A549 (cell line): ENCODE data around the gene BEND7. TPM values are rescaled to one million over a fixed set of nuclear protein-coding genes. Genes with fewer than 3 reads are reported as not detected.

Source experiments
- ATAC-seq, 2 experiments: fragments of 200-7000 bp in 1 of 2; fragments of >200 bp in 1 of 2; cut with Nextera tagmentation in 1 of 2; cut with Tn5 transposase in 1 of 2; 3 replicates each; pipeline versions ENCODE4 v1.8.0 to v1.9.1; 2018 to 2020; ENCODE audit warnings: mild to moderate bottlenecking in 1 of 2, moderate library complexity in 1 of 2
- CTCF ChIA-PET: fragments of 300-600 bp; sonication (Branson Sonifier 250); formaldehyde crosslinking; extraction: SDS; loops from one replicate; lab custom pipeline; 2021; ENCODE audit warnings: antibody characterized with exemption, inconsistent platforms; lab: Yijun Ruan, JAX
- POLR2A ChIA-PET: fragments of 350-600 bp; formaldehyde crosslinking; extraction: SDS; loops from one replicate; lab custom pipeline; 2021; ENCODE audit warnings: antibody characterized with exemption, inconsistent platforms; lab: Yijun Ruan, JAX
- DNase-seq, 2 experiments: peaks; one replicate each; pipeline versions ENCODE4 v3.0.0 to v3.0.0-alpha.2; 2011 to 2016; ENCODE audit warnings: low read depth in 1 of 2, low spot score in 1 of 2
- FAIRE-seq: peaks from 2 replicates; lab custom pipeline; 2011; peaks lifted over from hg19 to GRCh38; lab: Jason Lieb, UNC
- H3K27ac ChIP-seq, 2 experiments: fragments of >200 bp; sonication (Bioruptor Twin); formaldehyde crosslinking; 3 replicates each; pipeline ENCODE4 v1.5.1; 2016 to 2017
- H3K4me1 ChIP-seq: fragments of >200 bp; sonication (Bioruptor Twin); formaldehyde crosslinking; 3 replicates; pipeline ENCODE4 v1.6.1; 2016
- H3K4me2 ChIP-seq: fragments of >200 bp; sonication (Bioruptor Twin); formaldehyde crosslinking; 3 replicates; pipeline ENCODE4 v1.6.1; 2016
- H3K4me3 ChIP-seq: fragments of >200 bp; sonication (Bioruptor Twin); formaldehyde crosslinking; 3 replicates; pipeline ENCODE4 v1.5.1; 2016
- H3K9me3 ChIP-seq: fragments of >200 bp; sonication (Bioruptor Twin); formaldehyde crosslinking; 3 replicates; pipeline ENCODE4 v1.6.1; 2016
- CBX2 ChIP-seq: fragments of 200-600 bp; sonication (generic); IDR thresholded peaks from 2 replicates; pipeline ENCODE4 v1.6.1; 2016; ENCODE audit warnings: low read depth, mild to moderate bottlenecking, borderline replicate concordance
- CHD4 ChIP-seq: fragments of 200-600 bp; sonication (generic); IDR thresholded peaks from 2 replicates; pipeline ENCODE4 v1.6.1; 2016; ENCODE audit warnings: antibody characterized with exemption, mild to moderate bottlenecking, borderline replicate concordance
- EHMT2 ChIP-seq: fragments of 200-600 bp; sonication (generic); IDR thresholded peaks from 2 replicates; pipeline ENCODE4 v1.6.1; 2016; ENCODE audit warnings: antibody characterized with exemption, low read depth, mild to moderate bottlenecking, moderate library complexity
- MAFK ChIP-seq: fragments of 450-650 bp; IDR thresholded peaks from 2 replicates; pipeline ENCODE4 v1.6.1; 2014; ENCODE audit not compliant: partially characterized antibody
- NFE2L2 ChIP-seq: fragments of 150-350 bp; conservative IDR thresholded peaks from 2 replicates; pipeline ENCODE4 v1.6.1; 2014; ENCODE audit warnings: low read length
- RCOR1 ChIP-seq: fragments of 150-350 bp; IDR thresholded peaks from 2 replicates; pipeline ENCODE4 v1.6.1; 2014; ENCODE audit warnings: antibody characterized with exemption, low read length, low read depth
- SMC3 ChIP-seq: fragments of >200 bp; sonication (Bioruptor Twin); formaldehyde crosslinking; IDR thresholded peaks from 3 replicates; pipeline ENCODE4 v1.6.1; 2018; ENCODE audit warnings: inconsistent platforms
- TFCP2L1 ChIP-seq: fragments of 250-450 bp; sonication (Bioruptor Pico); IDR thresholded peaks from 2 replicates; pipeline ENCODE4 v1.5.0; 2021; ENCODE audit warnings: mild to moderate bottlenecking
- TP53 ChIP-seq: fragments of 250-450 bp; sonication (Bioruptor Pico); IDR thresholded peaks from 2 replicates; pipeline ENCODE4 v1.5.0; 2021; ENCODE audit warnings: mild to moderate bottlenecking, moderate library complexity
- ZFP36 ChIP-seq: fragments of 450-650 bp; IDR thresholded peaks from 2 replicates; pipeline ENCODE4 v1.6.1; 2014; ENCODE audit warnings: borderline replicate concordance; ENCODE audit not compliant: partially characterized antibody
- ZNF302 ChIP-seq: fragments of 250-450 bp; sonication (Bioruptor Pico); IDR thresholded peaks from 2 replicates; pipeline ENCODE4 v1.9.0; 2021; ENCODE audit warnings: inconsistent platforms, mild to moderate bottlenecking, moderate library complexity
- WGBS: methylation state at CpG from one replicate; pipeline ENCODE4 v1.1.6; 2017; ENCODE audit errors: missing lambda C conversion rate; 5-methylcytosine and 5-hydroxymethylcytosine counted together
- polyA plus RNA-seq, 4 experiments: library from polyadenylated mRNA; depleted of rRNA in 3 of 4; stranded (reverse); fragments of >200 nt; fragmentation: RNase III in 1 of 4; extraction: RNeasy Plus Mini Kit Qiagen cat#74134 plus additional on column Dnase treatment in 1 of 4; gene quantifications; 2 replicates in 3 of 4; 3 replicates in 1 of 4; pipeline ENCODE4 v1.2.3, GENCODE V29; 2011 to 2017
- TF ChIP-seq, protein P1 (sequence below): IDR thresholded peaks from 2 replicates; pipeline ENCODE4 v1.6.1; 2012; ENCODE audit warnings: low read depth, borderline replicate concordance
- TF ChIP-seq, protein P2 (sequence below): fragments of >200 bp; sonication (Bioruptor Twin); formaldehyde crosslinking; IDR thresholded peaks from 3 replicates; pipeline ENCODE4 v1.5.1; 2016
- TF ChIP-seq, protein P3 (sequence below): fragments of 250-450 bp; sonication (Bioruptor Pico); IDR thresholded peaks from 2 replicates; pipeline ENCODE4 v1.5.0; 2020; ENCODE audit warnings: low read depth, mild to moderate bottlenecking, moderate library complexity
- TF ChIP-seq, protein P4 (sequence below): IDR thresholded peaks from 2 replicates; pipeline ENCODE4 v1.6.1; 2012

The BEND7 gene
- polyA plus RNA-seq, 2 of the 4 experiments (the other 2 are of a cell fraction), result 7.9 to 12.2 TPM

DNA sequence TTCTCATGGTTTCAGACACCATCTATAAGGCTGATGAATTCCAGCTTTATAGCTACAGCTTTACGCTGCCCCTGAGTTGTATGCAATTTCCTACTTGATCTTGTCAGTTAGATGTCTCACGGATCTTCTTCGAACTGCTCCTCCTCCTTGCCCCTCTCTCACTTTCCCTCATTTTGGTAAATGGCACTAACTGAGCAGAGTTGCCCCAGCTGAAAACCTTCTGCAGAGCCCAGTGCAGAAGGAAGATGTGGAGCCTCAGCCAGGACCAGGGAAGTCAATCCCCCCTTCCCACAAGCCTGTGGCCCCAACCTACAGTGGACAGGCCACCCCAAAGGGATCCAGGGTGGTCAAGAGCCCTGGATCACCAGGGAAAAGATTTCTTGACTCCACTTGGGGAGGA lies 131.8 kb downstream of the BEND7 start:
- peaks cover 9% of the 10 kb centered on the region; the same call in 2 of the 3 replicates for H3K9me3 ChIP-seq
- H3K4me3 ChIP-seq, result no peak overlapping the region
- POLR2A ChIA-PET, result no interaction called here
- CTCF ChIA-PET, result interaction anchor here (1.1 to 1.7 kb wide), 2 partner anchors 24 to 43 kb away, joined by 4 read pairs; no protein-coding TSS in a partner anchor
- H3K4me1 ChIP-seq, result no peaks in the 10 kb centered on the region
- ATAC-seq (no peak), FAIRE-seq (no peak)
- TF ChIP-seq, protein P1, sequence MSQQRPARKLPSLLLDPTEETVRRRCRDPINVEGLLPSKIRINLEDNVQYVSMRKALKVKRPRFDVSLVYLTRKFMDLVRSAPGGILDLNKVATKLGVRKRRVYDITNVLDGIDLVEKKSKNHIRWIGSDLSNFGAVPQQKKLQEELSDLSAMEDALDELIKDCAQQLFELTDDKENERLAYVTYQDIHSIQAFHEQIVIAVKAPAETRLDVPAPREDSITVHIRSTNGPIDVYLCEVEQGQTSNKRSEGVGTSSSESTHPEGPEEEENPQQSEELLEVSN, result no peak
- no peak for TF ChIP-seq MAFK
- no peak for TF ChIP-seq ZFP36
- TF ChIP-seq, all 56 proteins: peak for 0
- no peak overlapping the region for H3K4me2 ChIP-seq
- WGBS, result 44% methylated on average over 3 of the region's 3 CpGs
- DNase-seq, result no peak
- no peak overlapping the region for H3K27ac ChIP-seq

DNA sequence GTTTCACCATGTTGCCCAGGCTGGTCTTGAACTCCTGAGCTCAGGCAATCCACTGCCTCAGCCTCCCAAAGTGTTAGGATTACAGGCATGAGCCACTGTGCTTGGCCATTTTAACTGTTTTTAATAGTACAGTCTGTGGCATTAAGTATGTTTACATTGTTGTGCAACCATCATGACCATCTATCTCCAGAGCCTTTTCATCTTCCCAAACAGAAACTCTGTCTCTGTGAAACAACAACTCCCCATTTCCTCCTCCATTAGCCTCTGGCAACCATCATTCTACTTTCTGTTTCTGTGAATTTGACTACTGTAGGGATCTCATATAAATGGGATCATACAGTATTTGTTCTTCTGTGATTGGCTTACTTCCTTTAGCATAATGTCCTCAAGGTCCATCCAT lies 132.4 kb downstream of the BEND7 start:
- POLR2A ChIA-PET, result no interaction called here
- Histone ChIP-seq H3K27ac (no peak overlapping the region), H3K4me3 (no peak overlapping the region), H3K4me1 (no peaks in the 10 kb centered on the region), H3K9me3 (peaks cover 9% of the 10 kb centered on the region; the same call in 2 of the 3 replicates), H3K4me2 (no peak overlapping the region)
- TF ChIP-seq CBX2 (no peak), ZNF302 (CRISPR knock-in tag) (no peak), EHMT2 (no peak), RCOR1 (no peak), TFCP2L1 (CRISPR knock-in tag) (no peak), NFE2L2 (no peak)
- TF ChIP-seq, protein P2, sequence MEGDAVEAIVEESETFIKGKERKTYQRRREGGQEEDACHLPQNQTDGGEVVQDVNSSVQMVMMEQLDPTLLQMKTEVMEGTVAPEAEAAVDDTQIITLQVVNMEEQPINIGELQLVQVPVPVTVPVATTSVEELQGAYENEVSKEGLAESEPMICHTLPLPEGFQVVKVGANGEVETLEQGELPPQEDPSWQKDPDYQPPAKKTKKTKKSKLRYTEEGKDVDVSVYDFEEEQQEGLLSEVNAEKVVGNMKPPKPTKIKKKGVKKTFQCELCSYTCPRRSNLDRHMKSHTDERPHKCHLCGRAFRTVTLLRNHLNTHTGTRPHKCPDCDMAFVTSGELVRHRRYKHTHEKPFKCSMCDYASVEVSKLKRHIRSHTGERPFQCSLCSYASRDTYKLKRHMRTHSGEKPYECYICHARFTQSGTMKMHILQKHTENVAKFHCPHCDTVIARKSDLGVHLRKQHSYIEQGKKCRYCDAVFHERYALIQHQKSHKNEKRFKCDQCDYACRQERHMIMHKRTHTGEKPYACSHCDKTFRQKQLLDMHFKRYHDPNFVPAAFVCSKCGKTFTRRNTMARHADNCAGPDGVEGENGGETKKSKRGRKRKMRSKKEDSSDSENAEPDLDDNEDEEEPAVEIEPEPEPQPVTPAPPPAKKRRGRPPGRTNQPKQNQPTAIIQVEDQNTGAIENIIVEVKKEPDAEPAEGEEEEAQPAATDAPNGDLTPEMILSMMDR, result no peak
- TF ChIP-seq, protein P3, sequence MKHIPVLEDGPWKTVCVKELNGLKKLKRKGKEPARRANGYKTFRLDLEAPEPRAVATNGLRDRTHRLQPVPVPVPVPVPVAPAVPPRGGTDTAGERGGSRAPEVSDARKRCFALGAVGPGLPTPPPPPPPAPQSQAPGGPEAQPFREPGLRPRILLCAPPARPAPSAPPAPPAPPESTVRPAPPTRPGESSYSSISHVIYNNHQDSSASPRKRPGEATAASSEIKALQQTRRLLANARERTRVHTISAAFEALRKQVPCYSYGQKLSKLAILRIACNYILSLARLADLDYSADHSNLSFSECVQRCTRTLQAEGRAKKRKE (CRISPR knock-in tag), result no peak
- TF ChIP-seq, protein P4, sequence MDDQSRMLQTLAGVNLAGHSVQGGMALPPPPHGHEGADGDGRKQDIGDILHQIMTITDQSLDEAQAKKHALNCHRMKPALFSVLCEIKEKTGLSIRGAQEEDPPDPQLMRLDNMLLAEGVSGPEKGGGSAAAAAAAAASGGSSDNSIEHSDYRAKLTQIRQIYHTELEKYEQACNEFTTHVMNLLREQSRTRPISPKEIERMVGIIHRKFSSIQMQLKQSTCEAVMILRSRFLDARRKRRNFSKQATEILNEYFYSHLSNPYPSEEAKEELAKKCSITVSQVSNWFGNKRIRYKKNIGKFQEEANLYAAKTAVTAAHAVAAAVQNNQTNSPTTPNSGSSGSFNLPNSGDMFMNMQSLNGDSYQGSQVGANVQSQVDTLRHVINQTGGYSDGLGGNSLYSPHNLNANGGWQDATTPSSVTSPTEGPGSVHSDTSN, result no peak
- FAIRE-seq (no peak), DNase-seq (no peak), ATAC-seq (no peak)
- CTCF ChIA-PET, result no interaction called here

DNA sequence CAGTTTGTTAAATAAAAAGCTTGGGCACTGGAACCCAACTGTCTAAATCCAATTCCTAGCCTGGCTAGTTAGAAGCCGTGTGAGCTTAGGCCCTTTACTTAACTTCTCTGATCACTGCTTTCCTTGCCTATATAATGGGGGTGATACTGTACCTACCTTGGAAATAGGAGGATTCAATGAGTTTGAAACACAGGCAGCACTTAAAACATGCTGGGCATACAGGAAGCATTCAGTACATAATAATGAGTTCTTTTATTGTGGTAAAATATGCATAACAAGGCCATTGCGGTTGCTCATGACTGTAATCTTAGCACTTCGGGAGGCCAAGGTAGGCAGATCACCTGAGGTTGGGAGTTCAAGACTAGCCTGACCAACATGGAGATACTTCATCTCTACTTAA lies 133.3 kb downstream of the BEND7 start:
- ChIA-PET POLR2A (no interaction called here), CTCF (interaction anchor here (1.2 kb wide), 1 partner anchor 14 kb away, joined by 4 read pairs; no protein-coding TSS in a partner anchor)
- TF ChIP-seq CHD4, result no peak
- TF ChIP-seq SMC3, result no peak
- TF ChIP-seq, protein P1, result no peak
- no peak for TF ChIP-seq NFE2L2
- no peak for TF ChIP-seq TP53 (CRISPR knock-in tag)
- TF ChIP-seq, protein P3 (CRISPR knock-in tag), result no peak
- TF ChIP-seq ZNF302 (CRISPR knock-in tag), result no peak
- no peak for DNase-seq
- 65% methylated on average over 3 of the region's 3 CpGs for WGBS
- H3K4me1 ChIP-seq, result no peaks in the 10 kb centered on the region
- peaks cover 7% of the 10 kb centered on the region; the same call in 2 of the 3 replicates for H3K9me3 ChIP-seq
- no peak overlapping the region for H3K4me2 ChIP-seq
- no peak for ATAC-seq
- no peak overlapping the region for H3K4me3 ChIP-seq
- H3K27ac ChIP-seq, result no peak overlapping the region
- FAIRE-seq, result no peak
